Thyroid gland (tissue), 4 donors: Measurements from ENCODE around the gene PLXNA1. TPM values are rescaled to one million over a fixed set of nuclear protein-coding genes. Genes with fewer than 3 reads are reported as not detected.

Experiments used
- DNase-seq, 2 donors: peaks; one replicate each; pipeline ENCODE4 v3.0.0-alpha.2; 2019
- H3K27ac ChIP-seq, 3 donors: fragments of 200-600 bp; sonication (generic); 1 replicate in 2 of 3; 2 replicates in 1 of 3; pipeline ENCODE4 v1.5.1; 2016 to 2019; ENCODE audit warnings: mild to moderate bottlenecking in 1 of 3, moderate library complexity in 1 of 3
- H3K27me3 ChIP-seq: fragments of 200-600 bp; sonication (generic); one replicate; pipeline ENCODE4 v1.5.1; 2019
- H3K36me3 ChIP-seq, 2 donors: fragments of 200-600 bp; sonication (generic); one replicate each; pipeline ENCODE4 v1.5.1; 2016 to 2019
- H3K4me1 ChIP-seq, 2 donors: fragments of 200-600 bp; sonication (generic); one replicate each; pipeline ENCODE4 v1.5.1; 2017 to 2019
- H3K4me3 ChIP-seq, 3 donors: fragments of 200-600 bp; sonication (generic); replicated peaks in 1 of 3; 1 replicate in 2 of 3; 2 replicates in 1 of 3; pipeline ENCODE4 v1.5.1; 2016; ENCODE audit warnings: mild to moderate bottlenecking in 1 of 3
- H3K9me3 ChIP-seq: fragments of 200-600 bp; sonication (generic); one replicate; pipeline ENCODE4 v1.5.1; 2017
- POLR2A ChIP-seq, 2 donors: fragments of 450-650 bp; IDR thresholded peaks; one replicate each; pipeline ENCODE4 v1.6.1; 2017; ENCODE audit warnings: antibody characterized with exemption in 2 of 2, mild to moderate bottlenecking in 2 of 2, moderate library complexity in 1 of 2
- WGBS, 2 donors: methylation state at CpG; one replicate each; pipeline ENCODE4 v1.1.5; 2017; 5-methylcytosine and 5-hydroxymethylcytosine counted together
- intact Hi-C: fragments of 100-400 bp; cut with DNase I; formaldehyde crosslinking; loops from one replicate; pipeline ENCODE4 v1.15.1; 2023
- total RNA-seq, 4 donors: library from RNA; depleted of rRNA; stranded (reverse); fragments of >200 nt; gene quantifications; one replicate each; pipeline ENCODE4 v1.2.3, GENCODE V29; 2016
- TF ChIP-seq, protein P1 (sequence below), 6 experiments: fragments of 200-600 bp in 3 of 6; fragments of 450-650 bp in 3 of 6; sonication (generic) in 3 of 6; IDR thresholded peaks; one replicate each; pipeline ENCODE4 v1.5.1; 2016 to 2019; ENCODE audit warnings: antibody characterized with exemption in 6 of 6, mild to moderate bottlenecking in 2 of 6, inconsistent platforms in 1 of 6, moderate library complexity in 1 of 6

The PLXNA1 gene
- total RNA-seq, 4 donors from 2014 or later: 16.0 to 28.0 (median 22.8) TPM

DNA sequence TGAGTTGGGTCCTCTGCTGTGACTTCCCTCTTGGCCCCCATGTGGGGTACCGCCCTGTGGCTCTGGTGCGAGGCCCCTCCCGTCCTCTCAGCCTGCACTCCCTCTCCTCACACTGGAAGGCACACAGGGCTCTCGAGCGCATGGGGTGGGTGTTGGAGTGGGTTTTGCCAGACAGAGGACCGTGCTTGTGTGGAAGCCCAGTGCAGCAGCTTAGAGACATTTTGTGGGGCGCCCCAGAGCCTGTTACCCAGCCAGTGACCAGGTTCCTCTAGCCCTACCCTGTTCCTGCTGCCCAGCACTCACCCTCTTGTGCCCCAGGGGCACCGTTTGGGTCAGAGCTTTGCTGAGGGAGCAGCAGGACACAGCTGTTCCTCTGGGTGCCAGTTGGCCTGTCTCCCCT, 9.9 kb downstream of the PLXNA1 start:
- H3K9me3 ChIP-seq: no peaks in the 10 kb centered on the region
- peaks cover 16 to 39% of the 10 kb centered on the region in 2 donors for H3K4me1 ChIP-seq
- peaks cover 6 to 15% of the 10 kb centered on the region in 2 donors for H3K36me3 ChIP-seq
- H3K27me3 ChIP-seq: no peaks in the 10 kb centered on the region
- TF ChIP-seq, protein P1, sequence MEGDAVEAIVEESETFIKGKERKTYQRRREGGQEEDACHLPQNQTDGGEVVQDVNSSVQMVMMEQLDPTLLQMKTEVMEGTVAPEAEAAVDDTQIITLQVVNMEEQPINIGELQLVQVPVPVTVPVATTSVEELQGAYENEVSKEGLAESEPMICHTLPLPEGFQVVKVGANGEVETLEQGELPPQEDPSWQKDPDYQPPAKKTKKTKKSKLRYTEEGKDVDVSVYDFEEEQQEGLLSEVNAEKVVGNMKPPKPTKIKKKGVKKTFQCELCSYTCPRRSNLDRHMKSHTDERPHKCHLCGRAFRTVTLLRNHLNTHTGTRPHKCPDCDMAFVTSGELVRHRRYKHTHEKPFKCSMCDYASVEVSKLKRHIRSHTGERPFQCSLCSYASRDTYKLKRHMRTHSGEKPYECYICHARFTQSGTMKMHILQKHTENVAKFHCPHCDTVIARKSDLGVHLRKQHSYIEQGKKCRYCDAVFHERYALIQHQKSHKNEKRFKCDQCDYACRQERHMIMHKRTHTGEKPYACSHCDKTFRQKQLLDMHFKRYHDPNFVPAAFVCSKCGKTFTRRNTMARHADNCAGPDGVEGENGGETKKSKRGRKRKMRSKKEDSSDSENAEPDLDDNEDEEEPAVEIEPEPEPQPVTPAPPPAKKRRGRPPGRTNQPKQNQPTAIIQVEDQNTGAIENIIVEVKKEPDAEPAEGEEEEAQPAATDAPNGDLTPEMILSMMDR (IDR thresholded peaks at IDR 0.05): no peak
- TF ChIP-seq POLR2A (IDR thresholded peaks at IDR 0.05): no peak
- no peak for DNase-seq
- H3K27ac ChIP-seq: no peak overlapping the region
- 84 to 93% methylated on average over 6 to 8 of the region's 8 CpGs for WGBS, 2 donors
- intact Hi-C loops: loop anchor here (10.0 kb wide), 1 partner anchor 552 kb away; no protein-coding TSS in a partner anchor
- no peak overlapping the region for H3K4me3 ChIP-seq

DNA sequence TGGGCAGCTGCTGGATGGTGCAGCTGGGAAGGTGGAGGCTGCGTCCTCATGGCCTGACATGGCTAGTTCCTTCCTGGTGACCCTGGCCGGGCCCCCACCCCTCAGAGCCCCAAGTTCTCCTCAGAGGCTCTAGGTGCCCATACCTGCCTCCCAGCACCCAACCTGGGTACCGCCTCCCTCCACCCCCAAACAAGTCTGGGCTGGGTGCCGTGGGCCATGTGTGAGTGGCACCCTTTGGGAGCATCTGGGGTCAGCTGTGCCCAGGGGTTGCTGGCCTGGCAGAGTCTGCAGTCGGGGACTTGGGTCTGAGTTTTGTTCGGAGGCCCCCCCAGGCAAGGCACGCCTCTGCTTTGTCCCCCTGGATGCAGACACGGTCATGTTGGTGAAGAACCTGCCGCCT, 10.5 kb downstream of the PLXNA1 start:
- TF ChIP-seq, protein P1 (IDR thresholded peaks at IDR 0.05): no peak
- TF ChIP-seq POLR2A (IDR thresholded peaks at IDR 0.05): no peak
- Histone ChIP-seq H3K27ac (no peak overlapping the region), H3K4me3 (no peak overlapping the region), H3K36me3 (peaks cover 6 to 15% of the 10 kb centered on the region in 2 donors), H3K9me3 (no peaks in the 10 kb centered on the region), H3K27me3 (no peaks in the 10 kb centered on the region), H3K4me1 (peaks cover 16 to 39% of the 10 kb centered on the region in 2 donors)
- WGBS, 2 donors: 88 to 97% methylated on average over 9 of the region's 9 CpGs
- intact Hi-C loops: loop anchor here (10.0 kb wide), 1 partner anchor 551 kb away; no protein-coding TSS in a partner anchor
- DNase-seq: no peak

DNA sequence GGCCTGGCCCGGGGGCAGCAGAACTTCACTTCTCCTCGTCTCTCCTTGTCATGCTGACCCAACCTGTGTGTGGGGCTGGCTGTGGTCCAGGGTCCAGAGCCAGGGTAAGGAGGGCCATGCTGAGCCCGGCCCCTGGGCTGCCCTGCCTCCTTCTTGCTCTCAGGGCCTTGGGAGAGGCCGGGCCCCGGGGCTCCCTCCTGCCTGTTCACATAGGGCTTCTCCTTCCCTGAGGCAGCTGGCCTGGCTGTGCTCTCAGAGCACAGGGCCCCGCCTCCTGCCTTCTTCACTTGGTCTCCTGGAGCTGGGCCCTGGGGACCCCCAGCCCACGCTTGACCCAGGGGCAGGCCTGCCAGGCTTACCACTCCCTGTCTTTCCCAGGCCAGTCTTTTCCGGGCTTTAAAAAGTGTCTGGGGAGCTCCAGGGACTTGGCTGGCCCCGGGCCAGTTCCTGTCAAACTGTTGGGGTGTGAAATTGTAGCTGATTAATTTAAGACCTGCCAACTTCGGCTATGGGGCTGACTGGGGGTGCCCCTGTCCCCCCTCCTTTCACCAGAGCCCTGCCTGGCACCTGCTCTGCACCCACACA, 11.8 kb downstream of the PLXNA1 start:
- peak; percentile 73 to 74 for DNase-seq
- Histone ChIP-seq H3K9me3 (no peaks in the 10 kb centered on the region), H3K4me3 (no peak overlapping the region), H3K27me3 (no peaks in the 10 kb centered on the region), H3K36me3 (peaks cover 4 to 6% of the 10 kb centered on the region in 2 donors), H3K4me1 (peaks cover 16 to 39% of the 10 kb centered on the region in 2 donors), H3K27ac (peak overlapping the region; percentile 58 to 79 (median 63))
- intact Hi-C loops: loop anchor here (5.0 to 10.0 kb wide), 2 partner anchors 178 to 550 kb away; no protein-coding TSS in a partner anchor
- 27 to 35% methylated on average over 8 to 9 of the region's 10 CpGs for WGBS, 2 donors
- TF ChIP-seq, protein P1 (IDR thresholded peaks at IDR 0.05): no peak
- no peak for TF ChIP-seq POLR2A (IDR thresholded peaks at IDR 0.05)

DNA sequence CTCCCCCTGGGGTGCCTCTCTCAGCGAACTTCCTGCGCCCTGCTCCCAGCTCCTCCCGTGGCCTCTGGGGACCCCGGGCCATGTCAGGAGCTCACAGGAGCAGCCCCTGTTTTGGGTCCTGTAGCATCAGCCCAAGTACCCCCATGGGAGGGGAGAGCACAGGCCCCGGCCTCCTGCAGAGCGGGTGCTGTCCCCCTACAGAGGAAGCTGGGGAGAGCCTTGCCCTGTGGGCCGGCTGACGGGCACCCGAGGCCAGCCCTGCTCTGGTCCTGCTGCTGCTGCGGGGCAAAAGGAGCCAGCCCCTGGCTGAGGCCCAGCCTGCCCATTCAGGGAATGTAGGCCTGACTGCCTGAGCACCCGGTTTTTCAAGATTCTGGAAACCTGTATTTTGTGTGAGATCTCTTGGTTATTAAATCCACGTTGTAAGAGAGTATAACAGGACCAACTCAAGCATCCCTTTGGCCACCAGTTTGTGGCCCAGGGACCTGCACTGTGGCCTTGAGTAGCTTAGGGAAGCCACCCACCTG, 12.4 kb downstream of the PLXNA1 start:
- peak overlapping the region; percentile 58 to 79 (median 63) for H3K27ac ChIP-seq
- H3K9me3 ChIP-seq: no peaks in the 10 kb centered on the region
- no peak for TF ChIP-seq POLR2A (IDR thresholded peaks at IDR 0.05)
- TF ChIP-seq, protein P1 (IDR thresholded peaks at IDR 0.05): no peak
- H3K36me3 ChIP-seq: peaks cover 1 to 6% of the 10 kb centered on the region in 2 donors
- no peaks in the 10 kb centered on the region for H3K27me3 ChIP-seq
- 43 to 61% methylated on average over 6 to 7 of the region's 12 CpGs for WGBS, 2 donors
- H3K4me1 ChIP-seq: peaks cover 16 to 39% of the 10 kb centered on the region in 2 donors
- no peak overlapping the region for H3K4me3 ChIP-seq
- intact Hi-C loops: loop anchor here (5.0 to 10.0 kb wide), 2 partner anchors 177 to 549 kb away; no protein-coding TSS in a partner anchor
- DNase-seq: peak; percentile 78 to 85
